T-helper 2 cell treated with Interferon-gamma antibody and Interleukin-4, amounts not matched to agents 100 ng/mL and 5 ng/mL, for 36 hours (primary cell): ENCODE results near the gene PNMA8C. TPM values are rescaled to one million over a fixed set of nuclear protein-coding genes. Genes with fewer than 3 reads are reported as not detected.
"Not testable (repeated sequence)": the region's sequence is repeated elsewhere in the genome, so short reads cannot be mapped to it uniquely, and the experiment has no call there.

Experiments
- intact Hi-C: fragments of 100-400 bp; cut with micrococcal nuclease; formaldehyde crosslinking; loops from one replicate; pipeline ENCODE4 v1.15.1; 2023
- total RNA-seq: library from RNA; stranded (reverse); gene quantifications from 2 replicates; pipeline ENCODE4 v1.2.3, GENCODE V29; 2022

PNMA8C gene
- total RNA-seq, 1 donor from 2014 or later: not detected

DNA sequence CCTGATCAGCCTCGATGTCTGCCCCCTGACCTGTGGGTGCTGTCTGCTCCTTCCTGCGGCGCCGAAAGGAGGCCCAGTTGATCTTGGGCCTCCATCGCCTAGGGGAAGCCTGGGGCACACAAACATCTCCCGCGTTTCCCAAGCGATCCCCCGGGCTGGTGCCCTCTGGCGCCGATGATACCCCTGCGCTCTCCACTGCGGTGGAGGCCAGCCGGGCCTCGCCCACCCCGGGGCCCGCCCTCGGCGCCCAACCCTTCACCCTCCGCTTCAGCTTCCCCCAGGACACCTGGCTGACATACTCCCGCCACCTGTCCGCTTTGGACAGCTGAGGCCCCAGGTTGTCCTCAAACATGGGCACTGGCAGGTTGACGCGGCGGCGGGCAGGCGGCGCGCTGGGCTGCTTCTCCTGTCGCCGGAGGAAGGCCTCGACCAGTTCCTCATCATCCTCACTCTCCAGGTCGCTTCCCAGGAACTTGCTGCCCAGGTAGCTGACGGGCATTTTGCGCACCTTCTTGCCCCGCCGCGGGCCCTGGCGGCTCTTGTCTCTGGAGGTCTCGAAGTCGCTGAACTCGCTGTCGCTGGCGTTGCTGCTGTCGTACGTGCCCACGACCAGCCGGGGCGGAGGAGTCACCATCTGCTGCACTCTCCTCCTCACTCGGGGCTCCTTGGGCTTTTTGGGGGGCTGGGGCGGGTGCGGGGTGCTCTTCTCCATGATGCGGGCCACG is 16.6 kb downstream of the PNMA8C start:
- intact Hi-C loops: no loop called here

DNA sequence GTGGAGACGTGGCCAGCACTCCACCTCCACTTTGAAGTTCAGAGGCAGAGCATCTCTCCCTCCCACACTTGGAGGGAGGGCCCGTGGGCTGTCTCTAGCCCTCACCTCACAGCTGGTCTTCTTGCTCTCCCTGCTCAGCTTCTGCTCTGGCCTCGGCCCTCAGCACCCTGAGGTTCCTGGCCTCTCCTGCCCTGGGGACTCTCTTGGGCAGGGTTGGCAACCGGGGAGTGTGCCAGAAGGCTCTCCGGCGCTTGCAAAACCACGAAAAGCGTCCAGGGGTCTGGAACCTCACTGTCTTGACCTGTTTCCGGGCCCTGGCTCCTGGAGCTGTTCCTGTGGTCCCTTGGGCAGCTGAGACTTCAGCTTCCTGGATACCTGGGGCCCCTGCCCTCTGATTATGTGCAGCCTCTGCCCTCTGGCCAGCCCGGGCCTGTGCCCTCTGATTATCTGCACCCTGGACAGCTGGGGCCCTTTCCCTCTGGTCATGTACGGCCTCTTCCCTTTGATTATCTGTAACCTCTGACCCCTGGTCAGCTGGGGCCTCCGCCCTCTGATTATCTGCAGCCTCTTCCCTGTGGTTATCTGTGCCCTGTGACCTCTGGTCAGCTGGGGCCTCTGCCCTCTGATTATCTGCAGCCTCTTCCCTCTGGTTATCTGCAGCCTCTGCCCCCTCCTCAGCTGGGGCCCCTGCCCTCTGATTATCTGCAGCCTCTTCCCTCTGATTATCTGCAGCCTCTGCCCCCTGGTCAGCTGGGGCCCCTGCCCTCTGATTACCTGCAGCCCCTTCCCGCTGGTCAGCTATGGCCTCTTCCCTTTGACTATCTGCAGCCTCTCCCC is 17.4 kb downstream of the PNMA8C start:
- intact Hi-C loops: no loop called here

DNA sequence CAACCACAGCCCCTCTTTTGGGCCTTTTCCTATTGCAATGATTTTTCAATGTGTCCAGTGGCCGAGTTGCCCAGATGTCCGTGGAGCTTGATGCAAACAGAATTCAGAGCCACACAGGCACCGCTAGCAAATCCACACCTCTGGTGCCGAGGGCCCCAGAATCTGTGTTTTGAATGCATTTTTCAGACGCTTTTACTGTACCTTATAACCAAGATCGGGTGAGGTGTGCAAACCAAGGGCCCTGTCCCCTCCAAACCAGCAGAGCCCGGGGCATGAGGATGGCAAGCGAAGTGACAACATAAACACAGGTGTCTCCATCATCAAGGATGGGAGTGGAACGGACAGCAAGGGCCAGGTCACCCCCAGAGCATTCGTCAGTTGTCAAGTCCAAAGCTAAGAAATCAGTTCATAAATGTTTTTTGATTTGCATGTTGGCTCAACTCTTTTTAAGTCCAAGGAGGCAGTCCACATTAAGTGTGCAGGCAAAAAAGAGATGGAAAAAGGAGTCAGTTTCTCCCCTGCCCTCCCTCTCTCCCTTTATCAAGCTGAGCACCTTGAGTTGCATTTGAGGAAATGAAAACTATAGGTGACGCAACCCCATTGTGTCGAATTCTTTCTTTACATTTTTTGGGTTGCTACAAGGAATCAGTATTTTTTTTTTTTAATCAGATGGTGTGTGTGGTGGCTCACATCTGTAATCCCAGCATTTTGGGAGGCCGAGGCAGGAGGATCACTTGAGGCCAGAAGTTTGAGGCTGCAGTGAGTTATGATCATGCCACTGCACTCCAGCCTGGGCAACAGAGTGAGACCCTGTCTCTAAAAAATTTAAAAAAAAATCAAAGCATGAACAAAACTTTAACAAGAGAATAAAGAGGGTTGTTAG is 18.3 kb downstream of the PNMA8C start:
- intact Hi-C loops: no loop called here

DNA sequence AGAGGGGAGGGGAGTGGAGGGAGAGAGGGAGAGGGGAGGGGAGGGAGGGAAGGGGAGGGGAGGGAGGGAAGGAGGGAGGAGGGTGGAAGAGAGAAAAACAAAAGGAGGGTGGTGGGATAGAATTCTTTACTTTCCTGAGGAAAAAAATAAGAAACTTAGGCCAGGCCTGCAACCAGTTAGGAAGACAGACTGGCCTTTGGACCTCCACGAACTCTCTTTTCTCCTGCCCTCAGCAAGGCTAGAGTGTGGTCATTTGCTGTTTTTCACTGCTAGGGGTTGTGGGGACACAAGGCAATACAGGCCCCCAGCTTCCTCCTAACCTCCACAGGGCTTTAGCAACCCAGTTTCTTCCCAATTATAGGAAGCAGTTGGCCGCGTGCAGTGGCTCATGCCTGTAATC is 19.5 kb downstream of the PNMA8C start:
- intact Hi-C loops: no loop called here

DNA sequence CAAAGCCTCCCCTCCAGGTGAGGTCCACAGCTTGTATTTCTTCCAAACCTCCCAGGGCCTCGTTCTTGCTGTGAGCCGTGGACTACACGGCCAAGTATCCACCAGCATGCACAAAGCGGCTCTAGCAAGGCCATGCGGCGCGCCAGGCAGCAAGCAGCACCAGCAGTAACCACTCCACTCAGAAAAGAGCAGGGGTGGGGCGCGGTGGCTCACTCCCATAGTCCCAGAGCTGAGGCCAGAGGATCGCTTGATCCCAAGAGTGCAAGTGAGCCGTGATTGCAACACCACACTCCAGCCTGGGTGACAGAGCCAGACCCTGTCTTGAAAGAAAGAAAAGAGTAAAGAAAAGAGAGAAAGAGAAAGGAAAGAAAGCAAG is 20.1 kb downstream of the PNMA8C start:
- intact Hi-C loops: no loop called here

DNA sequence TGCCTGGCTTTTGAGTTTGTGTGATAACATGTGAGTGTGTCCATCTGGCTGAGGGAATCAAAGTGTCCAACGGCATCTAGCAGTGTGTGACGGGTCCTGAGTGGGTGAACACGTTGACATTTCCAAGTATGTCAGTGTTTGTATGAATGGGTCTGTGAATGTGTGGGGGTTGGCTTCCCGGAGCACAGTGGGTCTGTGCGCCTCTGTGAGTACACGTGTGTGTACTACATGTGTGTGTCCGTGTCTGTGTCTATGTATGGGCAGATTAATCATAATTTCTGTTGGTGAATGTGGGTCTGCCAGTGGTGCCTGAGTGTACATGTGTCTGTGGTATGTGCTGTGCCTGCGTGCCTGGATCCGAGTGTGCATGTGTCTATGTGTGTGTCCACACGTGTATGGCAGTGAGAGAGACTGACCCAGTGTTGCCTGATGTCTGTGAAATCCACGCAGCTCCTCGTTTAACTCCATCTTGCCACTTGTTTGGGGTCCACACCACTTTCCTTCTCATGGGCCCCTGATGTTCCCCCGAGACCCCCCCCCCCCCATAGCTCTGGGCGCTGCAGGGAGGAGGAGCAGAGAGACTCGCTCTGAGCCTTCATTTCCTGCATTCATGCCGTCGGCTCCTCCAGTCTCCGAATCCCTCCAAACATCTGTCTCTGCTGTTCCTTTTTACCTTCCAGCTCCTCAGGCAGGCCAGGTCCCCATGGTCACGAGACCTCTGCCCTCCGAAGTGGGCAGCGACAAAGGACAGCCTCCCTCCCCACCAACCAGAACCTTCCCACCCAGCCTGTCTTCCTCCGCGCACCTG is 20.7 kb downstream of the PNMA8C start:
- intact Hi-C loops: no loop called here

DNA sequence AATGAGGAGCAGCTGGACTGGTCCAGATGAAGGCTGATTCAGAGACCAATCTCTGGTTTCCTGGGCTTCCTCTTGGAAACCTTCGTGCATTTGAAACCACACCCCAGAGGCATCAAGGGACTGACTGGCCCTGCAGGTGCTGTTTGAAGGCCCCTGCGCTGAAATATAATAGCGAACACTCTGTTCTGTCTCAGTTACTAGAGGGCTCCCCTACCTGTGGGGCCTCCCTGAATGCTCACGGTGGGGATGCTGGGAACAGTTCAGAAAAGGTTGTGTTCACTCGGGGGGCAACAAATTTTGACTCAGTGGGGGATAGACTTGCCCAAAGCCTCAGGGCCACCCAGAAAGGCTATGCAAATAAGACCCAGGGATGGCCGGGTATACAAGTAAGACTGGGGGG is 21.8 kb downstream of the PNMA8C start:
- intact Hi-C loops: no loop called here

DNA sequence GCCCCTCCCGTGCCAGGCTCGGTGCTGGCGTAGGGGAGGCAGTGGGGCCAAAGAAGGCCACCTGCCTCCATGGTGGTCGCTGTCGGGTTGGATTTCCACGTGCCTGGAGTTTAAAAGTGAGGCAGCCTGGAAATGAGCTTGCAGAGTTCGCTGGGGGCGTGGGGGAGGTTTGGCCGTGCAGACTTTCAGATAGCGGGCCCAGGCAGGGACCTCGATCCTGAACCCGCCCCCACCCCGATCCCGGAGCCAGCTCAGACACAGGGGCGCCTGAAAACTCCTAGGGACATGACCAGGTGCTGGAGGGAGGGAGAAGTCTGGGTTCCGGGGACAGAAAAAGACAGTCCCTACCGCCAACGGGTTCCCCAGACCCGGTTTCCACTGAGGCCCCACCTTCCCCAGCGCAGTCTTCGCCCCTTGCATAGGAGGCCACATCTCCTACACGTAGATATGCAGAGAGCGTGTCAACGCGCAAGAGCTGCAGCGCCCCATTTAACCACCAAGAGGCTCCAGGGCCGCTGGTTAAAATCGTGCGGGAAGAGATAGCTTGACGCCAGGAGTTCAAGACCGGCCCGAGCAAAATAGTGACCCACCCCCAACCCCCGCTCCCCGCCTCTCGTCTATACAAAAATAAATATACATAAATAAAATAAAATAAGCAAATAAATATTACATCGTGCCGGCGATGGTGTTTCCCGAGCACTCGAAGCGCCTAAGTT is 23.8 kb downstream of the PNMA8C start:
- intact Hi-C loops: no loop called here

DNA sequence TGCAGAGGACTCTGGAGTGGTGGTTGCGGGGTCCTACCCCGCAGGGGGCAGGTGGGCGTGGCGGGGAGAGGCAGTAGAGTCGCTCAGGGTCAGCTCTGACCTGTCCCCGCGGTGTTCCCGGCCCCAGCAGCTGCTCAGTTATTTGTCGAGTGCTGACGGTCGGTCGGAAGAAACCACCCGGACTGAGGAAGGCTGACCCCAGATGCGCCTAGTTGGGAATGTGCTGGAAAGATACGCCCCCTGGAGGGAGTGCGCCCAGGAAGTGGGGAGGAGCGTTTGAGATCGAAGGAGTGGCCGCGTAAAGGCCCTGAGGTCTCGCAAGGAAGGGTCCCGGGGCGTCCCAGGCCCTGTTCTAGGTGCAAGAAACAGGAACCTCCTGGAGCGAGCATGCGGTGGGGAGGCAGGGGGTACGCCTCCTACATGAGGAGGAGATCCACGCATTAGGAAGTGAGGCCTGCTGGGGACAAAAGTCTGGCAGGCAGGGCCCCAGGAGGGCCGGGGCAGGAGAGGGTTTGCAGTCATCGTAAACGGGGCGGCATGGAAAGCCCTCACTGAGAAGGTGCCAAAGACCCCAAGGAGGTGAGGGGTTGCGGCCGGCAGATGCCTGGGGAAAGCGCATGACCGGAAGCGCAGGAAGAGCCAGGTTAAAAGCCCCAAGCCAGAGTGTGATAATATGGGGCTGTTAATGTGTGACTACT is 24.5 kb downstream of the PNMA8C start:
- intact Hi-C loops: no loop called here

DNA sequence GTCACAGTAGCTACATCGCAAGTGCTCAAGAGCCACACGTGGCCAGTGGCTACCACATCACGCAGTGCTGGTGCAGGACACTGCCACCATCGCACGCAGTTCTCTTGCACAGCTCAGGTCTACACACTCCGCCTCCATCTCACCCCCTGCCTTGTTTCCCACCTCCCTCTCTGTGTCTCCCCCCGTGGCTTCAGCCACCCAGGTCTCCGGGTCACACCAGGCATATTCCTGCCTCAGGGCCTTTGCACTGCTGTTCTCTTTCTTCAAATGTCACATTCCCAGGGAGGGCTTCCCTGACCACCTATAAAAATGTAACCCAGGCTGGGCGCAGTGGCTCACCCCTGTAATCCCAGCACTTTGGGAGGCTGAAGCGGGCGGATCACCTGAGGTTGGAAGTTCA is 26.0 kb downstream of the PNMA8C start:
- intact Hi-C loops: loop anchor here (1.0 kb wide), 2 partner anchors 86 to 111 kb away; no protein-coding TSS in a partner anchor

DNA sequence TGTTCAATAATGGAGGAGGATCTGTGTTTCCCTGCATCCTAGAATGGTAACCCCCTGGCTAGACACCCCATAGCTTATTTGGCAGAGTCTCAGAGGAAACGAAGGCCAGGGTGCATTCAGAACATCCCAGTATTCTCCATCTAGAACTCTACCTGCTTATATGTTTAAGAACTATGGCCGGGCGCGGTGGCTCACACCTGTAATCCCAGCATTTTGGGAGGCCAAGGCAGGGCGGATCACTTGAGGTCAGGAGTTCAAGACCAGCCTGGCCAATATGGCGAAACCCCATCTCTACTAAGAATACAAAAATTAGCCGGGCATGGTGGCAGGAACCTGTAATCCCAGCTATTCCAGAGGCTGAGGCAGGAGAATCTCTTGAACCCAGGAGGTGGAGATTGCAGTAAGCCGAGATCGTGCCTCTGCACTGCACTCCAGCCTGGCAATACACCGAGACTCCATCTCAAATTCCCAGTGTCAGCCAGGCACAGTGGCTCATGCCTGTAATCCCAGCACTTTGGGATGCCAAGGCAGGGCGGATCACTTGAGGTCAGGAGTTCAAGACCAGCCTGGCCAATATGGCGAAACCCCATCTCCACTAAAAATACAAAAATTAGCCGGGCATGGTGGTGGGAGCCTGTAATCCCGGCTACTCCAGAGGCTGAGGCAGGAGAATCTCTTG is 30.8 kb downstream of the PNMA8C start:
- intact Hi-C loops: not testable (repeated sequence)

DNA sequence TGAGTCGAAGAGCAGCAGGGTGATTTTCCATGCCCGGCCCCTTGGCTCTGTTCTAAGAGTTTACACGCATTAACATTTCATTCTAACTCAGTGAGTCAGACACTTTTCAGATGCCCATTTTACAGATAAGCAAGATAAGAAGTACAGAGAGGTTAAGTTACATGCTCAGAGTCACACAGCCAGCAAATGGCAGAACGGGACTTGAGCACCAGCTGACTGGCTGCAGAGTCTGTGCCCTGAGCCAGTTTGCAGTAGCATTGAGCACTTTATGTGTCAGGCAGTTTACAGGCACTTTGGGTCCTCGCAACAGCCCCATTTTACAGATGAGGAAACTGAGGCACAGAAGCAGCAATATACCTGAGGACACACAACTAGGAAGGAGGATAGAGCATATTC is 34.3 kb downstream of the PNMA8C start:
- intact Hi-C loops: loop anchor here (2.0 kb wide), 1 partner anchor 48 kb away; the partner anchor contains the start of gene PPP5C

DNA sequence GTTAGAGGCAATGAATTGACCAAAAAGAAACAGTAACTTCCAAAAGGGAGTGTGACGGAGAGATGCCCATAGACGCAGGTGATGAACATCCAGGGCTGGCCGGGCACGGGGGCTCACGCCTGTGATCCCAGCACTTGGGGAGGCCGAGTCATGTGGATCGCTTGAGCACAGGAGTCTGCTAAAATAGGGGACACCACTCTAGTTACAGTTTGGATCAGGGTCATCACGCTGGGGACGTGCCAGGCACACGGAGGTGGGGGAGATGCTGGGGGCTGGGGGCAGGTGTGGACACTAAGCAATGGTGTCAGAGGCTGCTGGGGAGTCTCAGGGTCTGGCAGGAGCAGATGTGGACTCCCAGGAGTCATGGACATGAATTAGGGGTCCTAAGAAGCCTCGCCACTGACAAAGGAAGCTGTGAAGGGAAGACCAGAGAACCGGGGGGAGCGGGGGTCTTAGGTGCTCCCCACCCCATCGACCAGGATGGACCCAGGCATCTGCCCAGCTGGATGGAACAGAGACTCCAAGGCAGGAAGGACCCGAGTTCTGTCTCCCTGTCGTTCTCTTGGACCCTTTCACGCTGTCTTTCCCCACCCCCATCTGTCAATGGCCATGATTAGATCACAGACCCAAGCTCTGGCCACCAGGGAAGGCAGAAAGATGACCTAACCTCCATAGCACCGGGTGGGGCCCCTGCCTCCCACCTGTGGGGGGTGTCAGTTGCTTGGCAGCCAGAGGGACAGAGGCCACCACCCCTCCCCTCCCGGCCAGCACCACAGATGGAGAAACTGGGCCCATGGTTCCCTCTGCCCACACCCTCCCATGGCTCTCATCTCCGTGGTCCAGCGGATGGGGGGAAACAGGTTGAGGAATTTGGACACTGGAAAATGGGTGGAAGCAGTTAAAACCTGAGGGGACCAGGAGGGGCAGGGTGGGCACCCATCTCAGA is 35.0 kb downstream of the PNMA8C start:
- intact Hi-C loops: loop anchor here (2.0 kb wide), 1 partner anchor 47 kb away; the partner anchor contains the start of gene PPP5C

DNA sequence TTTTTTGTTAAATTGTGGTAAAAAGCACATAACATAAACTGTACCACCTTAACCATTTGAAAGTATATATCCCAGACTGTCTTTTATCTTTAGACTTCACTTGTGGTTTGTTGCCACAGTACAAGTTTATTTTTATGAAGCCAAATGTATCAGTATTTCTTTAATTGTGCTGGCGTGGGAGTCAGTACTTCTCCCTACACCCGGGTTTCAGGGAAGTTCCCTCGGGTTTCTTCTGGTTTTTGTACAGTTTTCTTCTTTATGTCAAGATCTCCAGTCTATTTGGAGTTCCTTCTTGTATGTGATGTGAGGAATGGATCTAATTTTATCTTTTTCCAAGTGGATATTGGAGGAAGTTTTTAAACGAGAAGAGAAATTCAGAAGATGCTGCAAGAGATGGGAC is 35.9 kb downstream of the PNMA8C start:
- intact Hi-C loops: no loop called here

DNA sequence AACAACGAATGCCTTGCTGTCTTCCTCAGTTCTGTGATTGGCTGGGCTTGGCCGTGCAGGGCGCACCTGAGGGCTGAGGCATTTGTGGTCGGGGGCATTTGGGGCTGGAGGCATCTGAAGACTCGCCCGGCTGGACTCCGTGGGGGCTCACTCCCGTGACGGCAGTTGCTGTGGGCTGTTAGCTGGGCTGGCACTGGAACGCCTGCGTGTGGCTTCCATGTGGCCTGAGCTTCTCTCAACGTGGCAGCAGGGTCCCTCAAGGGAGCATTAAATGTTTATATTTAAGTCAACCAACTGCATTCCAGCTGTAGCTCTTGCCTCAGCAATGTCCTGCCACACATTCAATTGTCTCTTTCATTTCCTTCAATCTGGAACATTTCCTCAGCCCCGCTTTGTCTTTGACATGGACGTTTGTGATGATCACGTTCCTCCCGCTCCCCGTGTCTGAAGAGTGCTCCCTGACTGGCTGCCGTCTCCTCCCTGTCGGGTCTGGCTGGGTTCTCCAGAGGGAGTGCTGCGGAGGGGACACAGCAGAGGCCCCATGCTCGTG is 36.4 kb downstream of the PNMA8C start:
- intact Hi-C loops: no loop called here

DNA sequence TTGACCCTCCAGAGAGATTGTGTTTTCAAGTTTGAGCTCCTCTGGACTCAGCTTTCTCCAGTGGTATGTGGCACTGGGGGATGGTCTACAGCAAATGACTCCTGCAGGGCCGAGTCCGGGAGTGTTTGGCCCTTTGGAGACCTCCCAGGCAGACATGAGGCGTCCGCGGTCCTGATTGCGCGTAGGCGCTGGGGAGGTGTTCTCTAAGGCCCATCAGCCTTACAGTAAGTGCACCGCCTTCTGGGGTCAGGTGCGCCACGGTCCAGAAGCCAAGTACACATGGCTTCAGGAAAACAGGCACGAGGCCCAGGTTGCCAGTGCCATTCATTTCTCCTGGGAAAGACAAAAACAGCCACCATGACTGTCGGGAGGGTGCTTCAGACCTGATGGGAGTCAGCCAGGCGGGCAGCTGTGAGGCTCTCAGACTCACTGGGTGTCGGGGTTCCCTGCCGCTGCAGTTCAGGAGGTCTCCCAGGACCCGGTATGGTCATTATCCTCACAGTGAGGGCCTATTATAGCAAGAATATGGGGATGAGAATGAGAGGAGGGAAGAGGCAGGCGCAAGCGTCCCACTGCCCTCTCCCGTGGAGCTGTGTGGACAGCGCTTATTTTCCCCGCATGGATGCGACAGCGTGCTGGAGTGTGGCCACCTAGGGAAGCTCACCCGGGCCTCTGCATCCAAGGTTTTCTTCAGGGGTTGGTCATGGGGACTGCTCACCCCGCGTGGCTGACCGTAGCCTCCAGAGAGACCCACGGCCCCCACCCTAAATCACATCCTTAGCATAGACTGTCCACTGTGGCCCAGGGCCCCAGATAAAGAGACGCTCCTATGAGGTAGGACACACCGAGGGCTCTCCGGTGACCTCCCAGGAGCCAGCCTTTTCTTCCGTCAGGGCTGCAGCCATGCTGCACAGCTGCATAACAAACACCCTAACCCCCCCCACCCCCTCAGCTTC is 37.2 kb downstream of the PNMA8C start:
- intact Hi-C loops: no loop called here
